Activated T-helper 1 cell treated with anti-CD3 and anti-CD28 coated beads, Interleukin-12 subunit alpha, Interleukin-12 subunit beta, Interleukin-2, Interleukin-4 antibody, amounts not matched to agents 30 ng/mL and 10 ng/mL and 1 ng/mL, durations not matched to agents 14 hours and 24 hours and 36 hours (primary cell): ENCODE results near the gene NKX6-2. TPM values are rescaled to one million over a fixed set of nuclear protein-coding genes. Genes with fewer than 3 reads are reported as not detected.
"Not testable (repeated sequence)": the region's sequence is repeated elsewhere in the genome, so short reads cannot be mapped to it uniquely, and the experiment has no call there.

Source experiments
- DNase-seq: peaks from one replicate; pipeline ENCODE4 v3.0.0; 2021; ENCODE audit warnings: low spot score
- H3K27ac Mint-ChIP-seq: one replicate; pipeline ENCODE4 v1.8.0; 2021; ENCODE audit warnings: mild to moderate bottlenecking, mixed read lengths
- H3K27me3 Mint-ChIP-seq: one replicate; pipeline ENCODE4 v1.8.0; 2022; ENCODE audit warnings: mild to moderate bottlenecking, moderate library complexity, mixed read lengths; ENCODE audit not compliant: insufficient read depth
- H3K36me3 Mint-ChIP-seq: one replicate; pipeline ENCODE4 v1.8.0; 2021; ENCODE audit warnings: low read depth, mixed read lengths
- H3K4me1 Mint-ChIP-seq: one replicate; pipeline ENCODE4 v1.8.0; 2021; ENCODE audit warnings: low read depth, mixed read lengths
- H3K4me3 Mint-ChIP-seq: one replicate; pipeline ENCODE4 v1.8.0; 2021; ENCODE audit warnings: mild to moderate bottlenecking, moderate library complexity, mixed read lengths
- H3K9me3 Mint-ChIP-seq: one replicate; pipeline ENCODE4 v1.8.0; 2021; ENCODE audit warnings: mixed read lengths
- intact Hi-C: fragments of 100-400 bp; cut with micrococcal nuclease; formaldehyde crosslinking; loops from one replicate; pipeline ENCODE4 v1.15.1; 2024
- total RNA-seq: library from RNA; stranded (reverse); gene quantifications from 2 replicates; pipeline ENCODE4 v1.2.3, GENCODE V29; 2022

Gene NKX6-2
- total RNA-seq, 1 donor from 2014 or later: not detected

- H3K27me3 Mint-ChIP-seq, intact Hi-C loops, H3K36me3 Mint-ChIP-seq, H3K27ac Mint-ChIP-seq, H3K4me1 Mint-ChIP-seq, H3K4me3 Mint-ChIP-seq, H3K9me3 Mint-ChIP-seq, DNase-seq: not testable (repeated sequence)
These were observed 40.0 kb upstream of the NKX6-2 start for GRCh38 chr10:132825783-132826523.

- no peak overlapping the region for H3K27ac Mint-ChIP-seq
These were observed 34.1 kb upstream of the NKX6-2 start for GRCh38 chr10:132820056-132820455.

GRCh38 chr10:132817701-132818211, 31.8 kb upstream of the NKX6-2 start:
- H3K4me3 Mint-ChIP-seq: no peak overlapping the region
- H3K36me3 Mint-ChIP-seq: peaks cover 3% of the 10 kb centered on the region
- H3K9me3 Mint-ChIP-seq: peaks cover 5% of the 10 kb centered on the region
- intact Hi-C loops: no loop called here
- no peaks in the 10 kb centered on the region for H3K4me1 Mint-ChIP-seq
- peaks cover 3% of the 10 kb centered on the region for H3K27me3 Mint-ChIP-seq
- H3K27ac Mint-ChIP-seq: no peak overlapping the region
- DNase-seq: no peak

More at GRCh38 chr10:132820056-132820455, 34.1 kb upstream of the NKX6-2 start:
- no peaks in the 10 kb centered on the region for H3K4me1 Mint-ChIP-seq
- H3K4me3 Mint-ChIP-seq: no peak overlapping the region
- H3K36me3 Mint-ChIP-seq: peaks cover 3% of the 10 kb centered on the region
- peaks cover 3% of the 10 kb centered on the region for H3K27me3 Mint-ChIP-seq
- intact Hi-C loops: no loop called here
- DNase-seq: no peak
- H3K9me3 Mint-ChIP-seq: peaks cover 5% of the 10 kb centered on the region

- H3K9me3 Mint-ChIP-seq: peaks cover 5% of the 10 kb centered on the region
- H3K4me1 Mint-ChIP-seq: no peaks in the 10 kb centered on the region
- peaks cover 3% of the 10 kb centered on the region for H3K27me3 Mint-ChIP-seq
- no peak overlapping the region for H3K27ac Mint-ChIP-seq
- intact Hi-C loops: no loop called here
- H3K4me3 Mint-ChIP-seq: no peak overlapping the region
- peaks cover 3% of the 10 kb centered on the region for H3K36me3 Mint-ChIP-seq
- DNase-seq: no peak
These were observed 30.8 kb upstream of the NKX6-2 start for GRCh38 chr10:132816718-132817117.

GRCh38 chr10:132815168-132815857, 29.4 kb upstream of the NKX6-2 start:
- Mint-ChIP-seq H3K36me3 (peaks cover 3% of the 10 kb centered on the region), H3K4me3 (no peak overlapping the region), H3K9me3 (peaks cover 5% of the 10 kb centered on the region), H3K27me3 (peaks cover 3% of the 10 kb centered on the region), H3K4me1 (no peaks in the 10 kb centered on the region), H3K27ac (no peak overlapping the region)
- no peak for DNase-seq
- intact Hi-C loops: no loop called here

GRCh38 chr10:132814469-132814856, 28.5 kb upstream of the NKX6-2 start:
- H3K27me3 Mint-ChIP-seq: peaks cover 3% of the 10 kb centered on the region
- H3K36me3 Mint-ChIP-seq: no peaks in the 10 kb centered on the region

GRCh38 chr10:132813560-132814468, 27.9 kb upstream of the NKX6-2 start:
- Mint-ChIP-seq H3K9me3 (no peaks in the 10 kb centered on the region), H3K27me3 (peaks cover 3% of the 10 kb centered on the region)
- intact Hi-C loops: no loop called here

More at GRCh38 chr10:132814469-132814856, 28.5 kb upstream of the NKX6-2 start:
- no peaks in the 10 kb centered on the region for H3K4me1 Mint-ChIP-seq
- no peak overlapping the region for H3K27ac Mint-ChIP-seq
- no peak overlapping the region for H3K4me3 Mint-ChIP-seq
- intact Hi-C loops: no loop called here
- DNase-seq: no peak
- no peaks in the 10 kb centered on the region for H3K9me3 Mint-ChIP-seq

GRCh38 chr10:132813001-132813401, 27.1 kb upstream of the NKX6-2 start:
- Mint-ChIP-seq H3K4me1 (no peaks in the 10 kb centered on the region), H3K36me3 (no peaks in the 10 kb centered on the region), H3K4me3 (no peak overlapping the region), H3K27me3 (peaks cover 3% of the 10 kb centered on the region), H3K27ac (no peak overlapping the region), H3K9me3 (no peaks in the 10 kb centered on the region)
- DNase-seq: no peak
- intact Hi-C loops: no loop called here

More at GRCh38 chr10:132813560-132814468, 27.9 kb upstream of the NKX6-2 start:
- no peak for DNase-seq
- H3K27ac Mint-ChIP-seq: no peak overlapping the region
- H3K4me1 Mint-ChIP-seq: no peaks in the 10 kb centered on the region
- H3K36me3 Mint-ChIP-seq: no peaks in the 10 kb centered on the region
- H3K4me3 Mint-ChIP-seq: no peak overlapping the region

GRCh38 chr10:132812520-132812919, 26.6 kb upstream of the NKX6-2 start:
- Mint-ChIP-seq H3K9me3 (no peaks in the 10 kb centered on the region), H3K4me1 (no peaks in the 10 kb centered on the region), H3K4me3 (no peak overlapping the region), H3K27me3 (peaks cover 3% of the 10 kb centered on the region), H3K36me3 (no peaks in the 10 kb centered on the region), H3K27ac (no peak overlapping the region)
- intact Hi-C loops: no loop called here
- DNase-seq: no peak

- DNase-seq: no peak
- Mint-ChIP-seq H3K27ac (no peak overlapping the region), H3K27me3 (peaks cover 1% of the 10 kb centered on the region), H3K9me3 (no peaks in the 10 kb centered on the region), H3K36me3 (no peaks in the 10 kb centered on the region), H3K4me3 (no peak overlapping the region), H3K4me1 (no peaks in the 10 kb centered on the region)
- intact Hi-C loops: no loop called here
These were observed 26.0 kb upstream of the NKX6-2 start for GRCh38 chr10:132811891-132812481.

GRCh38 chr10:132810807-132811700, 25.1 kb upstream of the NKX6-2 start:
- Mint-ChIP-seq H3K27ac (no peak overlapping the region), H3K27me3 (no peaks in the 10 kb centered on the region), H3K9me3 (no peaks in the 10 kb centered on the region), H3K4me1 (no peaks in the 10 kb centered on the region), H3K4me3 (no peak overlapping the region), H3K36me3 (no peaks in the 10 kb centered on the region)
- no peak for DNase-seq
- intact Hi-C loops: no loop called here
